ENCODE data around the gene MGLL.

MGLL gene

GRCh38 chr3:127777332-127777731, 45.0 kb downstream of the MGLL start:
- H3K79me2 ChIP-seq (ENCODE audit: insufficient read depth, low read length): no peaks in the 10 kb centered on the region
- H3K27ac ChIP-seq (ENCODE audit: low read depth, low read length, poor library complexity, severe bottlenecking): no peak overlapping the region
- no peak overlapping the region for H3K4me2 ChIP-seq (ENCODE audit: low read length)
- H3K9me3 ChIP-seq (ENCODE audit: low read length): no peaks in the 10 kb centered on the region
- no peak for TF ChIP-seq EZH2 (IDR thresholded peaks at IDR 0.05; ENCODE audit: borderline replicate concordance, low read length)
- TF ChIP-seq CTCF (IDR thresholded peaks at IDR 0.05; ENCODE audit: low read length): no peak
- H3F3A ChIP-seq (ENCODE audit: insufficient read depth, low read length): no peaks in the 10 kb centered on the region
- no peaks in the 10 kb centered on the region for H4K20me1 ChIP-seq (ENCODE audit: insufficient read depth, low read length)
- H3K36me3 ChIP-seq (ENCODE audit: insufficient read depth, low read length): no peaks in the 10 kb centered on the region
- no peak overlapping the region for H2AFZ ChIP-seq (ENCODE audit: low read length)
- no peaks in the 10 kb centered on the region for H3K4me1 ChIP-seq (ENCODE audit: insufficient read depth, low read length, severe bottlenecking)
- H3K27me3 ChIP-seq (ENCODE audit: insufficient read depth, low read length): no peaks in the 10 kb centered on the region; the same call in 1 of the 2 replicates
- no peak overlapping the region for H3K4me3 ChIP-seq (ENCODE audit: low read depth, low read length, poor library complexity, severe bottlenecking)
- no peak overlapping the region for H3K9ac ChIP-seq (ENCODE audit: low read length)
- no peaks in the 10 kb centered on the region for H3K9me2 ChIP-seq (ENCODE audit: low read depth, low read length)

- no peaks in the 10 kb centered on the region for H3K4me1 ChIP-seq (ENCODE audit: insufficient read depth, low read length, severe bottlenecking)
- no peaks in the 10 kb centered on the region for H3K79me2 ChIP-seq (ENCODE audit: insufficient read depth, low read length)
Observed at GRCh38 chr3:127776347-127776746, 46.0 kb downstream of the MGLL start.

GRCh38 chr3:127775398-127776109, 46.8 kb downstream of the MGLL start:
- no peaks in the 10 kb centered on the region for H3K9me3 ChIP-seq (ENCODE audit: low read length)
- H3K9ac ChIP-seq (ENCODE audit: low read length): no peak overlapping the region
- no peak overlapping the region for H3K4me2 ChIP-seq (ENCODE audit: low read length)
- no peaks in the 10 kb centered on the region for H3K79me2 ChIP-seq (ENCODE audit: insufficient read depth, low read length)
- H3K27me3 ChIP-seq (ENCODE audit: insufficient read depth, low read length): no peaks in the 10 kb centered on the region; the same call in 1 of the 2 replicates
- H3K36me3 ChIP-seq (ENCODE audit: insufficient read depth, low read length): no peaks in the 10 kb centered on the region
- H3K4me1 ChIP-seq (ENCODE audit: insufficient read depth, low read length, severe bottlenecking): no peaks in the 10 kb centered on the region
- H2AFZ ChIP-seq (ENCODE audit: low read length): no peak overlapping the region
- no peak overlapping the region for H3K4me3 ChIP-seq (ENCODE audit: low read depth, low read length, poor library complexity, severe bottlenecking)
- no peak for TF ChIP-seq EZH2 (IDR thresholded peaks at IDR 0.05; ENCODE audit: borderline replicate concordance, low read length)
- TF ChIP-seq CTCF (IDR thresholded peaks at IDR 0.05; ENCODE audit: low read length): no peak
- H3K27ac ChIP-seq (ENCODE audit: low read depth, low read length, poor library complexity, severe bottlenecking): no peak overlapping the region
- H4K20me1 ChIP-seq (ENCODE audit: insufficient read depth, low read length): no peaks in the 10 kb centered on the region
- no peaks in the 10 kb centered on the region for H3K9me2 ChIP-seq (ENCODE audit: low read depth, low read length)
- no peaks in the 10 kb centered on the region for H3F3A ChIP-seq (ENCODE audit: insufficient read depth, low read length)

More at GRCh38 chr3:127776347-127776746, 46.0 kb downstream of the MGLL start:
- no peak for TF ChIP-seq EZH2 (IDR thresholded peaks at IDR 0.05; ENCODE audit: borderline replicate concordance, low read length)
- TF ChIP-seq CTCF (IDR thresholded peaks at IDR 0.05; ENCODE audit: low read length): no peak
- Histone ChIP-seq H4K20me1 (ENCODE audit: insufficient read depth, low read length) (no peaks in the 10 kb centered on the region), H3K4me2 (ENCODE audit: low read length) (no peak overlapping the region), H3K4me3 (ENCODE audit: low read depth, low read length, poor library complexity, severe bottlenecking) (no peak overlapping the region), H3F3A (ENCODE audit: insufficient read depth, low read length) (no peaks in the 10 kb centered on the region), H3K9me2 (ENCODE audit: low read depth, low read length) (no peaks in the 10 kb centered on the region), H2AFZ (ENCODE audit: low read length) (no peak overlapping the region), H3K9me3 (ENCODE audit: low read length) (no peaks in the 10 kb centered on the region), H3K27ac (ENCODE audit: low read depth, low read length, poor library complexity, severe bottlenecking) (no peak overlapping the region), H3K36me3 (ENCODE audit: insufficient read depth, low read length) (no peaks in the 10 kb centered on the region), H3K9ac (ENCODE audit: low read length) (no peak overlapping the region), H3K27me3 (ENCODE audit: insufficient read depth, low read length) (no peaks in the 10 kb centered on the region; the same call in 1 of the 2 replicates)

All from OCI-LY1 (cell line).